Chondrocyte (in vitro differentiated cells): Measurements from ENCODE around the gene STAP2. TPM values are rescaled to one million over a fixed set of nuclear protein-coding genes. Genes with fewer than 3 reads are reported as not detected.

ENCODE experiments used
- DNase-seq: peaks from one replicate; pipeline ENCODE4 v3.0.0; 2021; ENCODE audit warnings: mixed read lengths, low spot score
- H3K27ac Mint-ChIP-seq: one replicate; pipeline ENCODE4 v1.8.0; 2021; ENCODE audit warnings: mild to moderate bottlenecking, moderate library complexity, mixed read lengths; ENCODE audit not compliant: unreplicated experiment
- H3K27me3 Mint-ChIP-seq: 2 replicates; pipeline ENCODE4 v1.8.0; 2021; ENCODE audit warnings: low read depth, mixed read lengths
- H3K36me3 Mint-ChIP-seq: 2 replicates; pipeline ENCODE4 v1.8.0; 2021; ENCODE audit warnings: low read depth, mixed read lengths
- H3K4me1 Mint-ChIP-seq: 2 replicates; pipeline ENCODE4 v1.8.0; 2021; ENCODE audit warnings: low read depth, mild to moderate bottlenecking, mixed read lengths
- H3K4me3 Mint-ChIP-seq: one replicate; pipeline ENCODE4 v1.8.0; 2021; ENCODE audit warnings: mild to moderate bottlenecking, moderate library complexity, mixed read lengths; ENCODE audit not compliant: unreplicated experiment
- H3K9me3 Mint-ChIP-seq: 2 replicates; pipeline ENCODE4 v1.8.0; 2021; ENCODE audit warnings: low read depth, mixed read lengths
- total RNA-seq: library from RNA; stranded (reverse); gene quantifications from 3 replicates; pipeline ENCODE4 v1.2.1, GENCODE V29; 2021
- TF ChIP-seq, protein P1 (sequence below): fragments of 200-600 bp; sonication (generic); IDR thresholded peaks from 2 replicates; pipeline ENCODE4 v1.5.0; 2021; ENCODE audit warnings: antibody characterized with exemption, mild to moderate bottlenecking, moderate library complexity

The STAP2 gene
- total RNA-seq, 1 donor from 2014 or later: 0.85 TPM

DNA sequence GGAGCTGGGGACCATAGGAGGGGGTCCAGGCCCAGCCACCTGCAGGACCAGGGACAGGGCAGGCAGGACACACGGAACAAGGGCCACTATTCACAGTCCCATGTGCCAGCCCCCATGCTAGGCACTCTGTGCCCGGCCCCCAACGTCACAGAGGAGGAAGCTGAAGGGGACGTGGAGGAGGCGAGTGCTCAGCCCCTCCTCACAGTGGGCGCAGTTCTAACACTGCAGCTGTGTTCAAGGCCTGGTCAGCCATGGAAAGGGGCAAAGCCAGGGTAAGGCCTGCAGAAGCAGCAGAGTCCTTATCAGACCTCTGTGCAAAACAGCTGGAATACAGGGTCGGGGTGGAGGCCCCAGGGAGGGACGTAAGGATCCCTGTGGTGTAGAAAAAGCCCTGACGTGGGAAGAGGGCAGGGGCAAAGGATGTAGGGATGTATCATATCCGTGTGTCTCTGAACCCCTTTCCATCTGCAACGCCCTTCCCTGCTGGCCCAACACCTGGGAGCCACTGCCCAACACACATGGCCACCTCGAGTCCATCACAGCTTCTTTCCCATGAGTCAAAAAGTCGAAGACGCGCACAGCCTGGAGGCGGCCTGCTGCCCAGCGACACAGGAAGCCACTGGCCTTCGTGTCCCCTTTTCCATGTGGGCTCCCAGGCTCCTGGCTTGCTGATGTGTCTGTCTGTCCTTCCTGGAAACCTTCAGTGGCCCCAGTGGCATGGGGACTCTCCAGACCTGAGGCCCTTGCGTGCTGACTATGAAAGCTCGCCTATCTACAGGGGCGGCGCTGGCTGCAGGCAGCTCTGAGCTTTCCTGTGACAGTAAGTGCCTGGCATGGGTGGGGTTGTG lies 33.8 kb upstream of the STAP2 start:
- TF ChIP-seq, protein P1, sequence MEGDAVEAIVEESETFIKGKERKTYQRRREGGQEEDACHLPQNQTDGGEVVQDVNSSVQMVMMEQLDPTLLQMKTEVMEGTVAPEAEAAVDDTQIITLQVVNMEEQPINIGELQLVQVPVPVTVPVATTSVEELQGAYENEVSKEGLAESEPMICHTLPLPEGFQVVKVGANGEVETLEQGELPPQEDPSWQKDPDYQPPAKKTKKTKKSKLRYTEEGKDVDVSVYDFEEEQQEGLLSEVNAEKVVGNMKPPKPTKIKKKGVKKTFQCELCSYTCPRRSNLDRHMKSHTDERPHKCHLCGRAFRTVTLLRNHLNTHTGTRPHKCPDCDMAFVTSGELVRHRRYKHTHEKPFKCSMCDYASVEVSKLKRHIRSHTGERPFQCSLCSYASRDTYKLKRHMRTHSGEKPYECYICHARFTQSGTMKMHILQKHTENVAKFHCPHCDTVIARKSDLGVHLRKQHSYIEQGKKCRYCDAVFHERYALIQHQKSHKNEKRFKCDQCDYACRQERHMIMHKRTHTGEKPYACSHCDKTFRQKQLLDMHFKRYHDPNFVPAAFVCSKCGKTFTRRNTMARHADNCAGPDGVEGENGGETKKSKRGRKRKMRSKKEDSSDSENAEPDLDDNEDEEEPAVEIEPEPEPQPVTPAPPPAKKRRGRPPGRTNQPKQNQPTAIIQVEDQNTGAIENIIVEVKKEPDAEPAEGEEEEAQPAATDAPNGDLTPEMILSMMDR: no peak
- Mint-ChIP-seq H3K4me1 (peaks cover 86% of the 10 kb centered on the region), H3K4me3 (no peak overlapping the region), H3K27me3 (no peaks in the 10 kb centered on the region), H3K9me3 (no peaks in the 10 kb centered on the region), H3K36me3 (no peaks in the 10 kb centered on the region), H3K27ac (peak overlapping the region; percentile 97)
- DNase-seq: no peak

DNA sequence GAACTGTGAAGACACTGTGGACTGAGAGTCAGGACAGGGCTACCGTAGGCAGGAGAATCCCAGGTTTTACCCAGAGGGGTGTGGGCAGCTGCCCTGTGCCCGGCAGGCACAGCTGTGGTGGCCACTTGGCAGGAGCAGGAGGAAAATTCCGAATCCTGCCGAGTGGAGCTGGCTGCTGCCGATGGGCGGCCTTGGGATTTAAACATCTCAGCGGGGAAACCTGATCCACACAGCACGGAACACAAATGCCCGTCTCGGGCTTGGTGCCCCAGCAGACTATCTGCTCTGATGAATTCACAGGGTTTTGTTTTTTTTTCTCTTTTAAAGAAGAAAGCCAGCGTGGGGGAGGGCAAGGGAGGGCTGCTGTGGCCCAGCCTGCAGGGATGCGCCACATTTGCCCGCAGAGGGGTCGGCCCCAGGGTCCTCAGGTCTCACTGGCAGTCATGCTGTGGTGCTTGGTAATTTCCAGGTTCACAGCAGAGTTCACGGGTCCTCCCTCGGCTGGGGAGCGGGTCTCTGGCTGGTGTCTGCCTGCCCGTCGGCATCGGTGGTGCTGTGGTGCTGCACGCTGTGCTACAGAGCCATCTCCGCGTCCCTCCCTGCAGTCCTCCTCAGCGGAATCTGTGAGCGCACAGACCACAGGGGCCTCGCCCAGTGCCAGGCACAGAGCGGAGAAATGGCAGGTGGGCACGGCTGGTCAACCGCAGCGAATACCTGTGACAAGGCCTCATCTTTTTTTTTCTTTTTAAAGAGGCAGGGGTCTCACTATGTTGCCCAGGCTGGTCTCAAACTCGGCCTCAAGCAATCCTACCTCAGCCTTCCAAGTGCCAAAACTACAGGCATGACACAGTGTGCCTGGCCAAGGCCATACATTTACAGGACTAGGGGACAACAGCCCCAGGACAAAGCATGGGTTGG lies 32.9 kb upstream of the STAP2 start:
- no peaks in the 10 kb centered on the region for H3K36me3 Mint-ChIP-seq
- DNase-seq: no peak
- TF ChIP-seq, protein P1: peak; percentile 24
- H3K27ac Mint-ChIP-seq: peak overlapping the region; percentile 82
- peaks cover 79% of the 10 kb centered on the region for H3K4me1 Mint-ChIP-seq
- no peaks in the 10 kb centered on the region for H3K27me3 Mint-ChIP-seq
- H3K4me3 Mint-ChIP-seq: peak overlapping the region; percentile 35
- no peaks in the 10 kb centered on the region for H3K9me3 Mint-ChIP-seq

DNA sequence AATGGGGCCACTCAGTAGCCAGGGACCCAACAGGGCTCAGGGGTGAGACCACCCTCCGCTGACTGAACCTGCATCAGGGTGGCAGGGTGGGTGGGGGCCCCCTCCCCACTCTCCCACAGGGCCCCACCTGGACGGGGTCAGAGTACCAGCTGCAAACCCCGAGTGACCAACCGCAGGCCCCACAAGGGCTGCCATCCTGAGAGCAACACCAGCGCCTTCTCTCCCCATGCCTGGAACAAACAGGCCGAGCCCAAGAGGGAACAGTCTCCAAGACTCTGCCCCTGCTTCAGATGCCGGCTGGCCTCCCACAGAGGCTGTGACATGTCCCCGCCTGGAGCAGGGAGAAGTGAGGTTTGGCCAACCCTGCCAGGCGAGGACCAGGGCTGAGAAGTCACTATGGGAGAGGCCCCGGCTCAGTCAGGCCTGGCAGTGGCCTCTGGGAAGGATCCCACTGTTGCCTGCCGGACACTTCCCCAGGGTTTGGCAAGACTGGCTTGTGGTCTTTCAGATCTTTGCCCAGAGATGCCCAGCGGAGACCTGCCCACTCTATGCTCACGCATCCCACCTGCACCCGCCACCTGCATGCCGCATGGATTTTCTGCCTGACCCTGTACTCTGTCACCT lies 31.9 kb upstream of the STAP2 start:
- H3K4me1 Mint-ChIP-seq: peaks cover 69% of the 10 kb centered on the region
- TF ChIP-seq, protein P1: no peak
- no peaks in the 10 kb centered on the region for H3K9me3 Mint-ChIP-seq
- H3K27me3 Mint-ChIP-seq: no peaks in the 10 kb centered on the region
- H3K4me3 Mint-ChIP-seq: no peak overlapping the region
- peak overlapping the region; percentile 82 for H3K27ac Mint-ChIP-seq
- no peaks in the 10 kb centered on the region for H3K36me3 Mint-ChIP-seq
- DNase-seq: no peak

DNA sequence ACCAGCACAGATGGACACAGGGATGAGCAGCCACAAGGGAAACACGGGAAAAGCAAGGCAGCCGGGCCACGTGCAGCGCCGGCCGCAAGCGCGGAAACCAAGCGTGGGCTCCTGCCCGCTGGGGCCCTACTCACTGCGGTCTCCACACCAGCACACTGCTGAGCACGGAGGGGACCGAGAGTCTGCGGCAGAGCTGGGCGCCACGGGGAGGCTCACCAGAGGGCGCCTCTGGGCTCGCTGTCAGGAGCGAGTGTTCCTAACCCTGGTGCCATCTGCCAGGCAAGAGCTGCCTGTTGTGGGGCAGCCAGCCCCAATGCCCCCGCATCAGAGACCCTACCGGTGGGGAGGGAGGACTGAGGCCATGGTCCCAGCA lies 31.2 kb upstream of the STAP2 start:
- Mint-ChIP-seq H3K4me3 (no peak overlapping the region), H3K27ac (no peak overlapping the region), H3K4me1 (peaks cover 63% of the 10 kb centered on the region), H3K27me3 (no peaks in the 10 kb centered on the region), H3K9me3 (no peaks in the 10 kb centered on the region), H3K36me3 (no peaks in the 10 kb centered on the region)
- no peak for DNase-seq
- TF ChIP-seq, protein P1: peak; percentile 61
